K562 (cell line): Measurements from ENCODE around the gene P4HTM. TPM values are rescaled to one million over a fixed set of nuclear protein-coding genes. Genes with fewer than 3 reads are reported as not detected.
A peak's percentile ranks its signal among the peaks of the same experiment; 100 is the strongest.

Experiments
- GMEB1 ChIP-seq: fragments of 250-450 bp; sonication (Bioruptor Pico); IDR thresholded peaks from 2 replicates; pipeline ENCODE4 v1.4.0; 2020; ENCODE audit warnings: mild to moderate bottlenecking
- HDAC6 ChIP-seq: IDR thresholded peaks from 2 replicates; pipeline ENCODE4 v1.6.1; 2012; ENCODE audit warnings: low read depth, mild to moderate bottlenecking, control low read depth, inconsistent platforms, low read length, moderate library complexity
- HMGXB4 ChIP-seq: sonication (generic); formaldehyde crosslinking; IDR thresholded peaks from 2 replicates; pipeline ENCODE4 v1.8.1; 2023; ENCODE audit warnings: mild to moderate bottlenecking, missing genetic modification reagents
- KHSRP ChIP-seq: fragments of 450-650 bp; IDR thresholded peaks from 2 replicates; pipeline ENCODE4 v1.6.1; 2017
- NUFIP1 ChIP-seq: fragments of 450-650 bp; IDR thresholded peaks from 2 replicates; pipeline ENCODE4 v1.6.1; 2018; ENCODE audit not compliant: partially characterized antibody
- POU5F1 ChIP-seq: fragments of 150-350 bp; IDR thresholded peaks from 2 replicates; pipeline ENCODE4 v1.6.1; 2014; ENCODE audit warnings: borderline replicate concordance, low read length, low read depth, mild to moderate bottlenecking; ENCODE audit not compliant: partially characterized antibody
- YY1 ChIP-seq, 3 experiments: IDR thresholded peaks; 2 replicates each; pipeline ENCODE4 v1.6.1; 2011; ENCODE audit warnings: low read length in 2 of 3, mild to moderate bottlenecking in 2 of 3, moderate library complexity in 2 of 3, borderline replicate concordance in 1 of 3, control low read depth in 1 of 3, low read depth in 1 of 3; ENCODE audit not compliant: insufficient read depth in 3 of 3, insufficient replicate concordance in 2 of 3, control insufficient read depth in 1 of 3, insufficient read length in 1 of 3; ENCODE audit errors: extremely low read depth in 1 of 3
- ZBTB7A ChIP-seq: IDR thresholded peaks from 2 replicates; pipeline ENCODE4 v1.6.1; 2011; ENCODE audit warnings: low read depth, mild to moderate bottlenecking, low read length, moderate library complexity, borderline replicate concordance; ENCODE audit not compliant: control insufficient read depth
- ZNF830 ChIP-seq: fragments of 250-450 bp; sonication (Bioruptor Pico); IDR thresholded peaks from 2 replicates; pipeline ENCODE4 v1.5.0; 2021; ENCODE audit warnings: mild to moderate bottlenecking
- polyA plus RNA-seq, 8 experiments: library from polyadenylated mRNA; depleted of rRNA in 4 of 8; stranded (reverse) in 5 of 8; unstranded in 3 of 8; fragments of >200 nt; fragmentation: Nextera tagmentation in 2 of 8; fragmentation: Illumina TruSeq in 1 of 8; extraction: Ambion mirVana in 2 of 8; extraction: Trizol in 1 of 8; gene quantifications; 2 replicates each; pipeline versions ENCODE4 v1.2.1 to v1.2.3, GENCODE V29; 2011 to 2014; ENCODE audit warnings: inconsistent platforms in 1 of 8, missing spikeins in 1 of 8
- total RNA-seq, 7 experiments: library from RNA; depleted of rRNA in 6 of 7; stranded (reverse); fragments of >200 nt in 6 of 7; fragmentation: Illumina TruSeq in 2 of 7; extraction: Trizol in 2 of 7; gene quantifications; 2 replicates each; pipeline versions ENCODE4 v1.2.1 to v1.2.3, GENCODE V29; 2011 to 2021; ENCODE audit warnings: low replicate concordance in 1 of 7
- TF ChIP-seq, protein P1 (sequence below): sonication (generic); formaldehyde crosslinking; IDR thresholded peaks from 2 replicates; pipeline ENCODE4 v1.8.0; 2022; ENCODE audit warnings: mild to moderate bottlenecking, missing genetic modification reagents
- TF ChIP-seq, protein P2 (sequence below): fragments of 450-650 bp; formaldehyde crosslinking; IDR thresholded peaks from 2 replicates; pipeline ENCODE4 v1.4.0; 2020; ENCODE audit warnings: mild to moderate bottlenecking, mixed read lengths

P4HTM gene
- total and polyA plus RNA-seq, 9 of the 15 experiments (the other 6 are each of a cell fraction or from before 2014, with no cell fraction given): 0.09 to 0.66 (median 0.25) TPM; not detected in 2

- TF ChIP-seq HMGXB4 (0 out of 2 replicates have a peak, but pooled peaks have one; percentile 8), YY1 (IDR thresholded peaks at IDR 0.05; ENCODE audit: borderline replicate concordance in 1 of 3, control insufficient read depth in 1 of 3, extremely low read depth in 1 of 3, insufficient read depth in 3 of 3, insufficient read length in 1 of 3, insufficient replicate concordance in 2 of 3, low read depth in 1 of 3, low read length in 2 of 3) (peak; percentile 17 to 80 (median 74)), POU5F1 (no peak), HDAC6 (0 out of 2 replicates have a peak, but pooled peaks have one; percentile 56), ZBTB7A (peak; percentile 28; the same call in 1 of the 2 replicates), KHSRP (peak; percentile 46; the same call in 1 of the 2 replicates), NUFIP1 (no peak), GMEB1 (CRISPR knock-in tag) (peak; percentile 98), ZNF830 (CRISPR knock-in tag) (0 out of 2 replicates have a peak, but pooled peaks have one; percentile 22)
- TF ChIP-seq, protein P1, sequence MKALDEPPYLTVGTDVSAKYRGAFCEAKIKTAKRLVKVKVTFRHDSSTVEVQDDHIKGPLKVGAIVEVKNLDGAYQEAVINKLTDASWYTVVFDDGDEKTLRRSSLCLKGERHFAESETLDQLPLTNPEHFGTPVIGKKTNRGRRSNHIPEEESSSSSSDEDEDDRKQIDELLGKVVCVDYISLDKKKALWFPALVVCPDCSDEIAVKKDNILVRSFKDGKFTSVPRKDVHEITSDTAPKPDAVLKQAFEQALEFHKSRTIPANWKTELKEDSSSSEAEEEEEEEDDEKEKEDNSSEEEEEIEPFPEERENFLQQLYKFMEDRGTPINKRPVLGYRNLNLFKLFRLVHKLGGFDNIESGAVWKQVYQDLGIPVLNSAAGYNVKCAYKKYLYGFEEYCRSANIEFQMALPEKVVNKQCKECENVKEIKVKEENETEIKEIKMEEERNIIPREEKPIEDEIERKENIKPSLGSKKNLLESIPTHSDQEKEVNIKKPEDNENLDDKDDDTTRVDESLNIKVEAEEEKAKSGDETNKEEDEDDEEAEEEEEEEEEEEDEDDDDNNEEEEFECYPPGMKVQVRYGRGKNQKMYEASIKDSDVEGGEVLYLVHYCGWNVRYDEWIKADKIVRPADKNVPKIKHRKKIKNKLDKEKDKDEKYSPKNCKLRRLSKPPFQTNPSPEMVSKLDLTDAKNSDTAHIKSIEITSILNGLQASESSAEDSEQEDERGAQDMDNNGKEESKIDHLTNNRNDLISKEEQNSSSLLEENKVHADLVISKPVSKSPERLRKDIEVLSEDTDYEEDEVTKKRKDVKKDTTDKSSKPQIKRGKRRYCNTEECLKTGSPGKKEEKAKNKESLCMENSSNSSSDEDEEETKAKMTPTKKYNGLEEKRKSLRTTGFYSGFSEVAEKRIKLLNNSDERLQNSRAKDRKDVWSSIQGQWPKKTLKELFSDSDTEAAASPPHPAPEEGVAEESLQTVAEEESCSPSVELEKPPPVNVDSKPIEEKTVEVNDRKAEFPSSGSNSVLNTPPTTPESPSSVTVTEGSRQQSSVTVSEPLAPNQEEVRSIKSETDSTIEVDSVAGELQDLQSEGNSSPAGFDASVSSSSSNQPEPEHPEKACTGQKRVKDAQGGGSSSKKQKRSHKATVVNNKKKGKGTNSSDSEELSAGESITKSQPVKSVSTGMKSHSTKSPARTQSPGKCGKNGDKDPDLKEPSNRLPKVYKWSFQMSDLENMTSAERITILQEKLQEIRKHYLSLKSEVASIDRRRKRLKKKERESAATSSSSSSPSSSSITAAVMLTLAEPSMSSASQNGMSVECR (CRISPR knock-in tag): peak; percentile 86
- TF ChIP-seq, protein P2, sequence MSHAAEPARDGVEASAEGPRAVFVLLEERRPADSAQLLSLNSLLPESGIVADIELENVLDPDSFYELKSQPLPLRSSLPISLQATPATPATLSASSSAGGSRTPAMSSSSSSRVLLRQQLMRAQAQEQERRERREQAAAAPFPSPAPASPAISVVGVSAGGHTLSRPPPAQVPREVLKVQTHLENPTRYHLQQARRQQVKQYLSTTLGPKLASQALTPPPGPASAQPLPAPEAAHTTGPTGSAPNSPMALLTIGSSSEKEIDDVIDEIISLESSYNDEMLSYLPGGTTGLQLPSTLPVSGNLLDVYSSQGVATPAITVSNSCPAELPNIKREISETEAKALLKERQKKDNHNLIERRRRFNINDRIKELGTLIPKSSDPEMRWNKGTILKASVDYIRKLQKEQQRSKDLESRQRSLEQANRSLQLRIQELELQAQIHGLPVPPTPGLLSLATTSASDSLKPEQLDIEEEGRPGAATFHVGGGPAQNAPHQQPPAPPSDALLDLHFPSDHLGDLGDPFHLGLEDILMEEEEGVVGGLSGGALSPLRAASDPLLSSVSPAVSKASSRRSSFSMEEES (CRISPR knock-in tag): no peak
Observed at GRCh38 chr3:49028673-49029562, 38.9 kb downstream of the P4HTM start, which contains the start of gene IMPDH2 (continued).
